Measurements from ENCODE around the gene RBMS1.

The RBMS1 gene

DNA sequence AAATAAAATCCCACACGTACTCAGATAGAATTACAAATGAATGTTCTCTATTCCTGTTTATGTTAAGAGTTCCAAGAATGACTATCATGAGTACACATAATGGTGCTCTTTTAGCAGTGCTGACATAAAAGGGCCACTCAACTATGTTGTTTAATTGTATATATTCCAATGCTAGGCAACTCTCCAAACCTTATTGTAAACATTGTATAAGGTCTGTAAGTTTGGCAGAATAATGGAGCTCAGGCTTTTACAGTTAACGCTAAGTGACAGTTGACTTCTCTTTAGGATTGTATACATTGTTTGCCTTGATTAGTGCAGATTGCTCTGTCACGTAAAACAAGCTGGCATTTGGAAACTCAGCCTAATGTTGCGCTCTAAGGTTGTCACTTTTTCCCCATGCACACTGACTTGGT is 20.8 kb downstream of the RBMS1 start:
- TF ChIP-seq POLR2AphosphoS5 (IDR thresholded peaks at IDR 0.05; ENCODE audit: low read depth, low read length): no peak
- TF ChIP-seq TAF1 (IDR thresholded peaks at IDR 0.05; ENCODE audit: borderline replicate concordance, insufficient read depth, low read length): no peak
- TF ChIP-seq, protein P1, sequence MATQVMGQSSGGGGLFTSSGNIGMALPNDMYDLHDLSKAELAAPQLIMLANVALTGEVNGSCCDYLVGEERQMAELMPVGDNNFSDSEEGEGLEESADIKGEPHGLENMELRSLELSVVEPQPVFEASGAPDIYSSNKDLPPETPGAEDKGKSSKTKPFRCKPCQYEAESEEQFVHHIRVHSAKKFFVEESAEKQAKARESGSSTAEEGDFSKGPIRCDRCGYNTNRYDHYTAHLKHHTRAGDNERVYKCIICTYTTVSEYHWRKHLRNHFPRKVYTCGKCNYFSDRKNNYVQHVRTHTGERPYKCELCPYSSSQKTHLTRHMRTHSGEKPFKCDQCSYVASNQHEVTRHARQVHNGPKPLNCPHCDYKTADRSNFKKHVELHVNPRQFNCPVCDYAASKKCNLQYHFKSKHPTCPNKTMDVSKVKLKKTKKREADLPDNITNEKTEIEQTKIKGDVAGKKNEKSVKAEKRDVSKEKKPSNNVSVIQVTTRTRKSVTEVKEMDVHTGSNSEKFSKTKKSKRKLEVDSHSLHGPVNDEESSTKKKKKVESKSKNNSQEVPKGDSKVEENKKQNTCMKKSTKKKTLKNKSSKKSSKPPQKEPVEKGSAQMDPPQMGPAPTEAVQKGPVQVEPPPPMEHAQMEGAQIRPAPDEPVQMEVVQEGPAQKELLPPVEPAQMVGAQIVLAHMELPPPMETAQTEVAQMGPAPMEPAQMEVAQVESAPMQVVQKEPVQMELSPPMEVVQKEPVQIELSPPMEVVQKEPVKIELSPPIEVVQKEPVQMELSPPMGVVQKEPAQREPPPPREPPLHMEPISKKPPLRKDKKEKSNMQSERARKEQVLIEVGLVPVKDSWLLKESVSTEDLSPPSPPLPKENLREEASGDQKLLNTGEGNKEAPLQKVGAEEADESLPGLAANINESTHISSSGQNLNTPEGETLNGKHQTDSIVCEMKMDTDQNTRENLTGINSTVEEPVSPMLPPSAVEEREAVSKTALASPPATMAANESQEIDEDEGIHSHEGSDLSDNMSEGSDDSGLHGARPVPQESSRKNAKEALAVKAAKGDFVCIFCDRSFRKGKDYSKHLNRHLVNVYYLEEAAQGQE (IDR thresholded peaks at IDR 0.05; ENCODE audit: insufficient read depth in 1 of 2, low read depth in 2 of 2, low read length in 2 of 2): no peak
- TF ChIP-seq SIN3A (IDR thresholded peaks at IDR 0.05; ENCODE audit: borderline replicate concordance, insufficient read depth, low read length): no peak
- no peak for TF ChIP-seq FOXP2 (optimal IDR thresholded peaks at IDR 0.05; ENCODE audit: borderline replicate concordance, extremely low read depth, extremely low read length, insufficient read depth)

DNA sequence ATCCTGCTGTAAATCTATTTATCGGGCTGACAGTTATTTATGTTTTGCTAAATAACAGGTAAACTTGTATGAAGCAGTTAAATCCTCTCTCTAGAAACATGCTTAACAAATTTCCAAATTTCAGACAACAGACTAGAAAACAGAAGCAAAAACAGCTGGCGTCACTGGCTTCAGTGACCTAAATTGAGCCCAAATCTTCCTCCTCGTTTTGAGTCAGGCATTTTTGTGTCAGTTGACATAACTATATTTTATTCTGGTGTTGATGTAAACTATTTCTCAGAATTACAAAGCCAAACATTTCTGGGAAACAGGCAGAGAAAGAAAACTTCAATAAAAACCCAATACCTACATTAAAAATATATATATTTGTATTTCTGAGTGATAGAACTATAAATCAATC is 21.7 kb downstream of the RBMS1 start:
- TF ChIP-seq SIN3A (IDR thresholded peaks at IDR 0.05; ENCODE audit: borderline replicate concordance, insufficient read depth, low read length) (no peak), TAF1 (IDR thresholded peaks at IDR 0.05; ENCODE audit: borderline replicate concordance, insufficient read depth, low read length) (no peak), FOXP2 (optimal IDR thresholded peaks at IDR 0.05; ENCODE audit: borderline replicate concordance, extremely low read depth, extremely low read length, insufficient read depth) (no peak), POLR2AphosphoS5 (IDR thresholded peaks at IDR 0.05; ENCODE audit: low read depth, low read length) (no peak)
- TF ChIP-seq, protein P1 (IDR thresholded peaks at IDR 0.05; ENCODE audit: insufficient read depth in 1 of 2, low read depth in 2 of 2, low read length in 2 of 2): no peak

DNA sequence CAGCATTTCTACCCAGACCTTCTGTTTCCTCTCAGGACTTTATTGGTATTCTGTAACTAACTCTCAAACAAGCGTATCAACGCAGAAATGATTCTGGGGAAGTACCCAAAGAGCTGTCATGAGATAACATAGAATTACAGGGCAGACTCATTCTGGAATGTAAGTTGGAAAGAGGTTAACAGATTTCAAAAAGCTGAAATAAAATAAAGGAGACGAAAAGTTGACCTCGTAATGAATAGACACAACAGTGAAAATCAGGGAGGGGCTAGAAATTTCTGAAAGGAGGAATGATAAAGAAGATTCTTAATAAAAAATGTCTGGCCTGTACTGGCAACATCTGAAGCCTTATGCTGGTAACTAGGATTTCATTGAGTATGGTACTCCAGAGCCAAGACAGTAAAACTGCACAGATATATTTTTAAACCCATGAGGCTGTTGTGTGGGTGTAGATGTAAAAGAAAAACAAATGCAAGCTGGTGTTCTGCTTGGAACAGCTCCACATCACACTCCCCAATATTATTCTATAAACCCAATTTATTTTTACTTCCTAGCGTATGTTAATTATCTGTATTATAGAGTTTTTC is 23.9 kb downstream of the RBMS1 start:
- TF ChIP-seq, protein P1 (IDR thresholded peaks at IDR 0.05; ENCODE audit: insufficient read depth in 1 of 2, low read depth in 2 of 2, low read length in 2 of 2): no peak
- TF ChIP-seq FOXP2 (optimal IDR thresholded peaks at IDR 0.05; ENCODE audit: borderline replicate concordance, extremely low read depth, extremely low read length, insufficient read depth) (no peak), SIN3A (IDR thresholded peaks at IDR 0.05; ENCODE audit: borderline replicate concordance, insufficient read depth, low read length) (no peak), POLR2AphosphoS5 (IDR thresholded peaks at IDR 0.05; ENCODE audit: low read depth, low read length) (no peak), TAF1 (IDR thresholded peaks at IDR 0.05; ENCODE audit: borderline replicate concordance, insufficient read depth, low read length) (no peak)

DNA sequence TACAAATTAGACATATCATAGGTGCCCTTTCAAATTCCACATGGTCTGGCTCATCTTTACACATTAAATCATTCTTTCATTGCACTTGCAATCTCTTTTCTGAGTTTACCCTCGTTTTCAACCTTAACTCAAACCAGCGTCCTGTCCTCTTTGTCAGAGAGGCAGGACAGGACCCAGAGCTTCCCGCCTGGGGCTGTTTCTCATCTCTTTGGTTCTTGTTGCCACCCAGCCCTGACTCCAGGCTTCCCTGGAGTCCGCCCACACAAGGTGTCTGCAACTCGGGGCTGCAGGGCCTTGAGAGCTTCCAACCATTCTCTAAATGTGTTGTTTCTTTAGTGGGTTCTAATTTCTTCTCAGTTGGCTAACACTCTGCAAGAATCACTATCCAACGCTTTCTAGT is 24.4 kb downstream of the RBMS1 start:
- TF ChIP-seq SIN3A (IDR thresholded peaks at IDR 0.05; ENCODE audit: borderline replicate concordance, insufficient read depth, low read length): no peak
- TF ChIP-seq, protein P1 (IDR thresholded peaks at IDR 0.05; ENCODE audit: insufficient read depth in 1 of 2, low read depth in 2 of 2, low read length in 2 of 2): no peak
- TF ChIP-seq TAF1 (IDR thresholded peaks at IDR 0.05; ENCODE audit: borderline replicate concordance, insufficient read depth, low read length): no peak
- TF ChIP-seq FOXP2 (optimal IDR thresholded peaks at IDR 0.05; ENCODE audit: borderline replicate concordance, extremely low read depth, extremely low read length, insufficient read depth): no peak
- no peak for TF ChIP-seq POLR2AphosphoS5 (IDR thresholded peaks at IDR 0.05; ENCODE audit: low read depth, low read length)
